H9 (cell line): Measurements from ENCODE around the gene BTNL8. TPM values are rescaled to one million over a fixed set of nuclear protein-coding genes. Genes with fewer than 3 reads are reported as not detected.

Experiments used
- DNase-seq: peaks from one replicate; pipeline ENCODE4 v3.0.0-alpha.2; 2017
- H2AFZ ChIP-seq: one replicate; pipeline ENCODE4 v1.6.1; 2013; ENCODE audit warnings: mild to moderate bottlenecking, low read length, control low read depth, moderate library complexity
- H2AK5ac ChIP-seq: 2 replicates; pipeline ENCODE4 v1.6.1; 2013; ENCODE audit warnings: low read length, control low read depth, mixed read lengths; ENCODE audit not compliant: insufficient read length
- H2BK120ac ChIP-seq: one replicate; pipeline ENCODE4 v1.6.1; 2013; ENCODE audit warnings: low read depth, mild to moderate bottlenecking, low read length, control low read depth, inconsistent platforms; ENCODE audit not compliant: poor library complexity, severe bottlenecking
- H2BK12ac ChIP-seq: 2 replicates; pipeline ENCODE4 v1.6.1; 2013; ENCODE audit warnings: low read length, control low read depth, mixed read lengths, low read depth; ENCODE audit not compliant: insufficient read length
- H2BK15ac ChIP-seq: 2 replicates; pipeline ENCODE4 v1.6.1; 2013; ENCODE audit warnings: low read depth, low read length, control low read depth
- H2BK20ac ChIP-seq: one replicate; pipeline ENCODE4 v1.6.1; 2013; ENCODE audit warnings: low read depth, mild to moderate bottlenecking, low read length, control low read depth, inconsistent platforms; ENCODE audit not compliant: poor library complexity, severe bottlenecking
- H2BK5ac ChIP-seq: 2 replicates; pipeline ENCODE4 v1.6.1; 2013; ENCODE audit warnings: low read length, control low read depth, mixed read lengths; ENCODE audit not compliant: insufficient read length
- H3K14ac ChIP-seq: 2 replicates; pipeline ENCODE4 v1.6.1; 2013; ENCODE audit warnings: low read length, control low read depth; ENCODE audit not compliant: insufficient read depth
- H3K18ac ChIP-seq: 2 replicates; pipeline ENCODE4 v1.6.1; 2013; ENCODE audit warnings: low read depth, mild to moderate bottlenecking, mixed read lengths, low read length, control low read depth; ENCODE audit not compliant: insufficient read length
- H3K23ac ChIP-seq: 2 replicates; pipeline ENCODE4 v1.6.1; 2013; ENCODE audit warnings: low read length, control low read depth, mixed read lengths, low read depth; ENCODE audit not compliant: insufficient read length
- H3K23me2 ChIP-seq: 2 replicates; pipeline ENCODE4 v1.6.1; 2013; ENCODE audit warnings: low read depth, mild to moderate bottlenecking, mixed read lengths, low read length, control low read depth; ENCODE audit not compliant: insufficient read length, poor library complexity, severe bottlenecking
- H3K27ac ChIP-seq: 2 replicates; pipeline ENCODE4 v1.5.1; 2013; ENCODE audit warnings: low read length, control low read depth, mixed read lengths, low read depth; ENCODE audit not compliant: insufficient read length
- H3K27me3 ChIP-seq: 2 replicates; pipeline ENCODE4 v1.6.1; 2013; ENCODE audit warnings: low read length, control low read depth, inconsistent platforms; ENCODE audit not compliant: insufficient read depth
- H3K4ac ChIP-seq: 2 replicates; pipeline ENCODE4 v1.6.1; 2013; ENCODE audit warnings: low read depth, mild to moderate bottlenecking, control low read depth, inconsistent platforms, low read length, moderate library complexity
- H3K4me1 ChIP-seq: 2 replicates; pipeline ENCODE4 v1.6.1; 2013; ENCODE audit warnings: low read length, control low read depth, inconsistent platforms; ENCODE audit not compliant: insufficient read depth
- H3K4me2 ChIP-seq: 2 replicates; pipeline ENCODE4 v1.6.1; 2013; ENCODE audit warnings: low read length, control low read depth, mixed read lengths; ENCODE audit not compliant: insufficient read length, insufficient read depth
- H3K56ac ChIP-seq: 2 replicates; pipeline ENCODE4 v1.6.1; 2013; ENCODE audit warnings: low read depth, mild to moderate bottlenecking, mixed read lengths, low read length, control low read depth; ENCODE audit not compliant: insufficient read length
- H3K79me1 ChIP-seq: 2 replicates; pipeline ENCODE4 v1.6.1; 2013; ENCODE audit warnings: low read depth, mild to moderate bottlenecking, moderate library complexity, low read length, control low read depth, inconsistent platforms; ENCODE audit not compliant: insufficient read depth, poor library complexity, severe bottlenecking
- H3K79me2 ChIP-seq: 2 replicates; pipeline ENCODE4 v1.6.1; 2013; ENCODE audit warnings: low read length, control low read depth, inconsistent platforms; ENCODE audit not compliant: insufficient read depth
- H3K9ac ChIP-seq: 2 replicates; pipeline ENCODE4 v1.6.1; 2013; ENCODE audit warnings: low read length, control low read depth, mixed read lengths; ENCODE audit not compliant: insufficient read length; ENCODE audit errors: extremely low read depth
- H3K9me3 ChIP-seq: one replicate; pipeline ENCODE4 v1.6.1; 2013; ENCODE audit warnings: low read depth, low read length, inconsistent platforms; ENCODE audit not compliant: control insufficient read depth
- H3T11ph ChIP-seq: one replicate; pipeline ENCODE4 v1.6.1; 2013; ENCODE audit warnings: mild to moderate bottlenecking, low read length, control low read depth, inconsistent platforms
- H4K20me1 ChIP-seq: one replicate; pipeline ENCODE4 v1.6.1; 2013; ENCODE audit not compliant: control insufficient read depth, insufficient read length, insufficient read depth
- H4K5ac ChIP-seq: 2 replicates; pipeline ENCODE4 v1.6.1; 2013; ENCODE audit warnings: low read depth, mild to moderate bottlenecking, mixed read lengths, low read length, control low read depth; ENCODE audit not compliant: insufficient read length
- H4K8ac ChIP-seq: replicated peaks from 2 replicates; pipeline ENCODE4 v1.6.1; 2013; ENCODE audit warnings: low read length, control low read depth, mixed read lengths, low read depth; ENCODE audit not compliant: insufficient read length
- H4K91ac ChIP-seq: 2 replicates; pipeline ENCODE4 v1.6.1; 2013; ENCODE audit warnings: low read depth, mild to moderate bottlenecking, moderate library complexity, mixed read lengths, low read length, control low read depth; ENCODE audit not compliant: insufficient read length
- H3K27ac Mint-ChIP-seq, 3 experiments: 2 replicates in 2 of 3; 3 replicates in 1 of 3; pipeline ENCODE4 v1.8.0; 2020 to 2021; ENCODE audit warnings: mixed read lengths in 3 of 3, mild to moderate bottlenecking in 1 of 3, moderate library complexity in 1 of 3
- H3K27me3 Mint-ChIP-seq: 2 replicates; pipeline ENCODE4 v1.8.0; 2021; ENCODE audit warnings: low read depth, mild to moderate bottlenecking, moderate library complexity, mixed read lengths
- H3K36me3 Mint-ChIP-seq, 3 experiments: 2 replicates in 2 of 3; 3 replicates in 1 of 3; pipeline ENCODE4 v1.8.0; 2020 to 2021; ENCODE audit warnings: low read depth in 3 of 3, mixed read lengths in 3 of 3; ENCODE audit not compliant: insufficient read depth in 1 of 3
- H3K4me1 Mint-ChIP-seq, 2 experiments: 2 replicates each; pipeline ENCODE4 v1.8.0; 2020; ENCODE audit warnings: mixed read lengths in 2 of 2
- H3K4me3 Mint-ChIP-seq, 2 experiments: 2 replicates in 1 of 2; 3 replicates in 1 of 2; pipeline ENCODE4 v1.8.0; 2020 to 2021; ENCODE audit warnings: mild to moderate bottlenecking in 2 of 2, mixed read lengths in 2 of 2, moderate library complexity in 1 of 2
- H3K9me3 Mint-ChIP-seq, 2 experiments: 2 replicates in 1 of 2; 3 replicates in 1 of 2; pipeline ENCODE4 v1.8.0; 2020; ENCODE audit warnings: mild to moderate bottlenecking in 2 of 2, mixed read lengths in 2 of 2, moderate library complexity in 1 of 2
- CTCF ChIP-seq: fragments of 200-600 bp; sonication (generic); conservative IDR thresholded peaks from 3 replicates; pipeline ENCODE4 v1.8.0; 2021; ENCODE audit warnings: antibody characterized with exemption, mild to moderate bottlenecking
- WGBS: extraction: QIAGEN DNeasy Blood & Tissue Kit; methylation state at CpG from one replicate; pipeline ENCODE4 v1.1.7; 2013; ENCODE audit warnings: missing lambda C conversion rate, low lambda C conversion rate, mixed read lengths; ENCODE audit not compliant: insufficient read length; ENCODE audit errors: extremely low coverage; 5-methylcytosine and 5-hydroxymethylcytosine counted together
- total RNA-seq: library from RNA; stranded (reverse); gene quantifications from 2 replicates; pipeline ENCODE4 v1.2.1, GENCODE V29; 2021

BTNL8 gene
- total RNA-seq, 1 experiment from 2014 or later = 0.13 TPM

GRCh38 chr5:180870276-180871068 is 28.5 kb upstream of the BTNL8 start:
- no peak for DNase-seq
- Histone ChIP-seq H3T11ph (no peak overlapping the region), H3K4me1 (no peaks in the 10 kb centered on the region; the same call in 1 of the 2 replicates), H2AK5ac (no peak overlapping the region), H4K20me1 (no peaks in the 10 kb centered on the region), H3K9me3 (no peaks in the 10 kb centered on the region), H3K27ac (no peak overlapping the region), H2BK12ac (no peak overlapping the region), H2BK15ac (no peak overlapping the region), H3K79me1 (no peaks in the 10 kb centered on the region), H4K91ac (no peak overlapping the region), H3K23me2 (no peaks in the 10 kb centered on the region), H3K18ac (no peak overlapping the region), H2BK5ac (no peak overlapping the region), H3K79me2 (no peaks in the 10 kb centered on the region), H3K56ac (no peak overlapping the region), H4K5ac (no peak overlapping the region), H4K8ac (no peak overlapping the region), H3K27me3 (no peaks in the 10 kb centered on the region), H3K4ac (no peak overlapping the region), H3K9ac (no peak overlapping the region), H2BK20ac (no peak overlapping the region), H3K4me2 (no peak overlapping the region), H3K23ac (no peak overlapping the region), H2BK120ac (no peak overlapping the region), H2AFZ (no peak overlapping the region), H3K14ac (no peak overlapping the region)
- Mint-ChIP-seq H3K4me1 (peaks cover 15 to 25% of the 10 kb centered on the region in 2 experiments), H3K27ac (no peak overlapping the region), H3K27me3 (peaks cover 2% of the 10 kb centered on the region), H3K9me3 (no peaks in the 10 kb centered on the region), H3K4me3 (no peak overlapping the region), H3K36me3 (no peaks in the 10 kb centered on the region; a peak in 1 of 7 replicates)
- no CpG with 5 or more reads among the region's 16 CpGs for WGBS
- no peak for TF ChIP-seq CTCF
